Hepatocyte (in vitro differentiated cells): ENCODE data around the gene TIGD2.

Experiments
- EZH2 ChIP-seq: fragments of 200-600 bp; sonication (generic); IDR thresholded peaks from 2 replicates; pipeline ENCODE4 v1.6.1; 2016; ENCODE audit warnings: antibody characterized with exemption, mild to moderate bottlenecking, borderline replicate concordance
- TF ChIP-seq, protein P1 (sequence below): fragments of 200-600 bp; sonication (generic); IDR thresholded peaks from 2 replicates; pipeline ENCODE4 v1.5.1; 2016; ENCODE audit warnings: antibody characterized with exemption, mild to moderate bottlenecking; ENCODE audit not compliant: poor library complexity

DNA sequence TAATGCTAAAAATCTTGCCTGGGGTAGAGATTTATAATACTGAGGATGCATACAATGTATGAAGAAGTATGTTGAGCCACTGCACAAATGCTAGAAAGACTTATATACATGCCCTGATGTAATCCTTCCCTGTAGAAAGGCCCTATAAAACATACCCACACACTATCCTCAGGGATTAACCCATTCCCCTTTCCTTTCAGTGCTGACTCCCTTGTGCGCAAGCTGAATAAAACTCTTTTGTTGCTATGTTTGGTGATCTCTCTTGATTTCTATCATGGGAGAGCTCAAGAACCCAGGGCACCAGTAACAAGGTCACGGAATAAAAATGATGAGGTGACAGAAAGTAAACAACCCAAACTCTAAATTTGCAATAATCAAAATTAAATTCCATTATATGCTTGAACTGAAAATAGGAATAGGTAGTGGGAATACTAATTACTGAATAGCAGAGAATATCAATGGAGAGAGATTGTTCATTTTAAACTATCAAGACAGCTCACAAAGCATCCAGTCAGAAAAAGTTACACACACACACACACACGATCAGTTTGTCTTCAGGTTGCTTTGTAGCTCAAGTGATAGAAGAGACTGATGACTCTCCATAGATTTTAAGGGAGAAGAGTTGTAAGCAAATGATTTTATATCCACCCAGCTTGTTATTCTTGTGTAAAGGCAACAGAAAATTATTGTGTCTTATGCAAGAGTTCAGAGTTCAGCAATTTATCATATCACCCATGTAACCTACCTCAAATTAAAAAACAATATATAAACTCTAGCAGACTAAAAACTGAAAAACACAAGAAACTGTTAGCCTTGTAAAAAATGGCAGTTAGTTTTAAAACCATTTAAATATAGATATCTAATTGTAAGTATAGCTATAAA is 14.8 kb downstream of the TIGD2 start:
- TF ChIP-seq, protein P1, sequence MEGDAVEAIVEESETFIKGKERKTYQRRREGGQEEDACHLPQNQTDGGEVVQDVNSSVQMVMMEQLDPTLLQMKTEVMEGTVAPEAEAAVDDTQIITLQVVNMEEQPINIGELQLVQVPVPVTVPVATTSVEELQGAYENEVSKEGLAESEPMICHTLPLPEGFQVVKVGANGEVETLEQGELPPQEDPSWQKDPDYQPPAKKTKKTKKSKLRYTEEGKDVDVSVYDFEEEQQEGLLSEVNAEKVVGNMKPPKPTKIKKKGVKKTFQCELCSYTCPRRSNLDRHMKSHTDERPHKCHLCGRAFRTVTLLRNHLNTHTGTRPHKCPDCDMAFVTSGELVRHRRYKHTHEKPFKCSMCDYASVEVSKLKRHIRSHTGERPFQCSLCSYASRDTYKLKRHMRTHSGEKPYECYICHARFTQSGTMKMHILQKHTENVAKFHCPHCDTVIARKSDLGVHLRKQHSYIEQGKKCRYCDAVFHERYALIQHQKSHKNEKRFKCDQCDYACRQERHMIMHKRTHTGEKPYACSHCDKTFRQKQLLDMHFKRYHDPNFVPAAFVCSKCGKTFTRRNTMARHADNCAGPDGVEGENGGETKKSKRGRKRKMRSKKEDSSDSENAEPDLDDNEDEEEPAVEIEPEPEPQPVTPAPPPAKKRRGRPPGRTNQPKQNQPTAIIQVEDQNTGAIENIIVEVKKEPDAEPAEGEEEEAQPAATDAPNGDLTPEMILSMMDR = no peak
- no peak for TF ChIP-seq EZH2
